Hematopoietic multipotent progenitor cell treated with erythropoietin and hydrocortisone succinate and interleukin-3 and kit ligand, for 15 days (in vitro differentiated cells): ENCODE data around the gene OVCH2.

Experiments
- DNase-seq: peaks from one replicate; pipeline ENCODE4 v3.0.0-alpha.2; 2015; ENCODE audit warnings: low spot score

Gene OVCH2

GRCh38 chr11:7639643-7640025 is 66.6 kb downstream of the OVCH2 start:
- DNase-seq = no peak
